GM21360 (cell line): Measurements from ENCODE around the gene PDE4B.

Source experiments
- ATAC-seq: cut with Tn5 transposase; IDR thresholded peaks from one replicate; pipeline ENCODE4 v1.9.1; 2021; ENCODE audit warnings: mild to moderate bottlenecking, moderate library complexity; ENCODE audit not compliant: unreplicated experiment

The PDE4B gene

GRCh38 chr1:66275601-66276023, 482.9 kb downstream of the PDE4B start:
- ATAC-seq: no peak

- peak; percentile 76 for ATAC-seq
These were observed 483.5 kb downstream of the PDE4B start for GRCh38 chr1:66276218-66276617.

- no peak for ATAC-seq
These were observed 485.7 kb downstream of the PDE4B start for GRCh38 chr1:66278260-66279021.

- no peak for ATAC-seq
These were observed 489.1 kb downstream of the PDE4B start for GRCh38 chr1:66281808-66282207.

- peak; percentile 86 for ATAC-seq
These were observed 489.7 kb downstream of the PDE4B start for GRCh38 chr1:66282343-66282852.

GRCh38 chr1:66282891-66283621, 490.4 kb downstream of the PDE4B start:
- peak; percentile 1 for ATAC-seq

GRCh38 chr1:66283622-66284041, 490.9 kb downstream of the PDE4B start:
- peak; percentile 54 for ATAC-seq

GRCh38 chr1:66284746-66285145, 492.1 kb downstream of the PDE4B start:
- ATAC-seq: no peak

- no peak for ATAC-seq
These were observed 493.0 kb downstream of the PDE4B start for GRCh38 chr1:66285618-66286270.

GRCh38 chr1:66286307-66286706, 493.6 kb downstream of the PDE4B start:
- ATAC-seq: no peak

- ATAC-seq: no peak
These were observed 495.4 kb downstream of the PDE4B start for GRCh38 chr1:66288048-66288447.

GRCh38 chr1:66290761-66291530, 498.3 kb downstream of the PDE4B start:
- no peak for ATAC-seq

GRCh38 chr1:66291531-66291864, 498.8 kb downstream of the PDE4B start:
- ATAC-seq: no peak

GRCh38 chr1:66292305-66292704, 499.6 kb downstream of the PDE4B start:
- ATAC-seq: no peak

- ATAC-seq: no peak
These were observed 500.2 kb downstream of the PDE4B start for GRCh38 chr1:66292944-66293343.

GRCh38 chr1:66294707-66295370, 502.1 kb downstream of the PDE4B start:
- ATAC-seq: no peak

GRCh38 chr1:66295803-66296202, 503.1 kb downstream of the PDE4B start:
- no peak for ATAC-seq

GRCh38 chr1:66296370-66296769, 503.7 kb downstream of the PDE4B start:
- no peak for ATAC-seq

- no peak for ATAC-seq
These were observed 504.3 kb downstream of the PDE4B start for GRCh38 chr1:66296951-66297350.

GRCh38 chr1:66298464-66298863, 505.8 kb downstream of the PDE4B start:
- ATAC-seq: no peak
